Measurements from ENCODE around the gene UTP11. TPM values are rescaled to one million over a fixed set of nuclear protein-coding genes. Genes with fewer than 3 reads are reported as not detected.
A peak's percentile ranks its signal among the peaks of the same experiment; 100 is the strongest.

Gene UTP11
- total and polyA plus RNA-seq, 2 of the 8 experiments (the other 6 are each of a cell fraction or from before 2014, with no cell fraction given): 19.5 to 60.5 TPM

DNA sequence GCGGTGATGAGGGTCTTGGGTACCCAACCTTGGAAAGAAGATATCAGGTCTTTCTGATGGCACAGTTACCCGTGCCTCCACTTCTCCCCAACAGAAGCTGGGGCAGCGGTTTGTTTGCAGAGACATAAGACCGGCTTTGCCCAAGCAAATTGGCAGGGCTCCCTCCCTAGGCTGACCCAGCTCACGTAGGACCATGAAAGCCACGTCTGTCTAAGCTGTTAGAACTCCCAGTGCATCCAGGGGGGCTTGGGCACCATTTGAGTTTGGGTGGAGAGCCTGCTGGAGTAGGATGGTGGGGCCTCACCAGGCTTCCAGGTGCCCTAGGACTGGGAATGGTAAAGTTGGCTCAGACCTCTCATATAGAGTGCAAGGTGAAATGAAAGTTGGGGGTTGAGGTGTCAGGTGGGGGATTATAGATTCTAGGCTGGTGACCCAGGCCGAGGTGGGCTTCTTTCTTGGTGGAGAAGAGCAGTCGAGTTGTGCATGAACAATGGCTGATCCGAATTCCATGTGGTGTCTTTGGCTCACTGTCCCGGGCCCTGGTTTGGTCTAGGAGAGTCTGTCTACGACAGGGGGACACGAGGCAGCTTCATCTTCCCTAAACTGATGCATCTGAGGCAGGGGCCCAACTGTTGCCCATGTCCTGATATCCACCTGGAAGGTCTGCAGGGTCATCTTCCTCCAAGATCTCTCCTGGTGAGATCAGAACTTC, 30.7 kb downstream of the UTP11 start:
- Histone ChIP-seq H4K8ac (ENCODE audit: extremely low read depth, insufficient read depth, low read length) (no peak overlapping the region), H3K23ac (ENCODE audit: insufficient read length) (no peak overlapping the region), H3K14ac (ENCODE audit: insufficient read length) (no peak overlapping the region), H3K4me1 (replicated peaks in 1 of 4; ENCODE audit: control insufficient read depth in 3 of 4, insufficient read depth in 4 of 4, low read length in 3 of 4) (peaks cover 3 to 18% (median 10%) of the 10 kb centered on the region in 4 experiments), H3K79me2 (ENCODE audit: control insufficient read depth in 1 of 2, insufficient read depth in 2 of 2, low read length in 2 of 2) (peaks cover 0 to 15% of the 10 kb centered on the region in 2 experiments; a peak in 3 of 4 replicates), H3K79me1 (ENCODE audit: low read depth, low read length) (peaks cover 2% of the 10 kb centered on the region; the same call in 1 of the 2 replicates), H2BK15ac (ENCODE audit: low read length) (no peak overlapping the region; the same call in 1 of the 2 replicates), H2BK20ac (ENCODE audit: low read length) (no peak overlapping the region), H3K27me3 (replicated peaks in 1 of 4; ENCODE audit: control insufficient read depth in 3 of 4, extremely low read depth in 1 of 4, insufficient read depth in 3 of 4, low read length in 3 of 4) (peaks cover 10 to 42% (median 33%) of the 10 kb centered on the region in 4 experiments; a peak in 6 of 7 replicates), H3K18ac (ENCODE audit: extremely low read depth, low read length) (no peak overlapping the region; the same call in 1 of the 2 replicates), H4K5ac (ENCODE audit: insufficient read length, low read depth, low read length) (no peak overlapping the region), H2BK120ac (replicated peaks; ENCODE audit: low read depth, low read length) (no peak overlapping the region), H2BK12ac (ENCODE audit: low read depth, low read length) (no peak overlapping the region), H3K36me3 (ENCODE audit: control insufficient read depth in 2 of 4, insufficient read depth in 4 of 4, low read length in 3 of 4) (peaks cover 0 to 10% (median 0%) of the 10 kb centered on the region in 4 experiments; a peak in 1 of 8 replicates), H2BK5ac (ENCODE audit: low read depth, low read length) (no peak overlapping the region), H3K4me2 (ENCODE audit: insufficient read depth in 1 of 2, low read depth in 2 of 2, low read length in 2 of 2) (peak overlapping the region; percentile 51 to 84), H3K4me3 (ENCODE audit: extremely low read depth in 1 of 4, insufficient read depth in 2 of 4, low read depth in 3 of 4, low read length in 4 of 4) (peak overlapping the region; percentile 75 to 88 (median 81); a peak in 5 of 8 replicates), H3K23me2 (ENCODE audit: low read depth, low read length) (peaks cover 26% of the 10 kb centered on the region; the same call in 1 of the 2 replicates), H3K27ac (ENCODE audit: low read depth, low read length) (no peak overlapping the region), H3K9ac (replicated peaks in 1 of 4; ENCODE audit: extremely low read depth in 1 of 4, low read depth in 3 of 4, low read length in 3 of 4) (no peak overlapping the region), H2AFZ (ENCODE audit: low read length) (no peak overlapping the region), H3K9me3 (ENCODE audit: insufficient read depth in 2 of 2, low read depth in 1 of 2, low read length in 1 of 2) (no peaks in the 10 kb centered on the region; a peak in 1 of 4 replicates), H4K91ac (replicated peaks; ENCODE audit: insufficient read length, low read length) (no peak overlapping the region), H3K4ac (replicated peaks; ENCODE audit: insufficient read length, low read depth, low read length) (no peak overlapping the region), H2AK5ac (ENCODE audit: low read depth, low read length) (no peak overlapping the region), H3K56ac (replicated peaks; ENCODE audit: insufficient read length, low read depth, low read length) (no peak overlapping the region), H4K20me1 (replicated peaks in 1 of 2; ENCODE audit: control insufficient read depth in 1 of 2, insufficient read depth in 2 of 2, low read length in 2 of 2) (peaks cover 11 to 20% of the 10 kb centered on the region in 2 experiments)
- ChIA-PET POLR2A (ENCODE audit: partially characterized antibody) (interaction anchor here (1.0 to 7.6 kb wide), 6 partner anchors 10 to 435 kb away, joined by 3 to 59 read pairs (median 4); no protein-coding TSS in a partner anchor), CTCF (ENCODE audit: partially characterized antibody) (interaction anchor here (0.7 to 5.8 kb wide), 12 partner anchors 9 to 601 kb away, joined by 3 to 37 read pairs (median 5); no protein-coding TSS in a partner anchor)
- no peak for FAIRE-seq
- no peak for DNase-seq (ENCODE audit: low read depth in 1 of 2, low spot score in 2 of 2)
- 86% methylated on average over 12 of the region's 12 CpGs; no CpG with 5 or more reads in 1 of the 2 experiments for WGBS, 2 experiments (ENCODE audit: extremely low coverage in 1 of 2, insufficient coverage in 1 of 2, insufficient read length in 1 of 2, insufficient replicate concordance in 2 of 2, low coverage in 1 of 2, low lambda C conversion rate in 2 of 2, missing lambda C conversion rate in 1 of 2)
- TF ChIP-seq, protein P1, sequence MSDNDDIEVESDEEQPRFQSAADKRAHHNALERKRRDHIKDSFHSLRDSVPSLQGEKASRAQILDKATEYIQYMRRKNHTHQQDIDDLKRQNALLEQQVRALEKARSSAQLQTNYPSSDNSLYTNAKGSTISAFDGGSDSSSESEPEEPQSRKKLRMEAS (IDR thresholded peaks at IDR 0.05): no peak
- no peak for TF ChIP-seq BRCA1 (IDR thresholded peaks at IDR 0.05; ENCODE audit: low read depth, low read length)
- TF ChIP-seq RFX5 (IDR thresholded peaks at IDR 0.05; ENCODE audit: borderline replicate concordance, low read depth, low read length): no peak
- TF ChIP-seq, protein P2, sequence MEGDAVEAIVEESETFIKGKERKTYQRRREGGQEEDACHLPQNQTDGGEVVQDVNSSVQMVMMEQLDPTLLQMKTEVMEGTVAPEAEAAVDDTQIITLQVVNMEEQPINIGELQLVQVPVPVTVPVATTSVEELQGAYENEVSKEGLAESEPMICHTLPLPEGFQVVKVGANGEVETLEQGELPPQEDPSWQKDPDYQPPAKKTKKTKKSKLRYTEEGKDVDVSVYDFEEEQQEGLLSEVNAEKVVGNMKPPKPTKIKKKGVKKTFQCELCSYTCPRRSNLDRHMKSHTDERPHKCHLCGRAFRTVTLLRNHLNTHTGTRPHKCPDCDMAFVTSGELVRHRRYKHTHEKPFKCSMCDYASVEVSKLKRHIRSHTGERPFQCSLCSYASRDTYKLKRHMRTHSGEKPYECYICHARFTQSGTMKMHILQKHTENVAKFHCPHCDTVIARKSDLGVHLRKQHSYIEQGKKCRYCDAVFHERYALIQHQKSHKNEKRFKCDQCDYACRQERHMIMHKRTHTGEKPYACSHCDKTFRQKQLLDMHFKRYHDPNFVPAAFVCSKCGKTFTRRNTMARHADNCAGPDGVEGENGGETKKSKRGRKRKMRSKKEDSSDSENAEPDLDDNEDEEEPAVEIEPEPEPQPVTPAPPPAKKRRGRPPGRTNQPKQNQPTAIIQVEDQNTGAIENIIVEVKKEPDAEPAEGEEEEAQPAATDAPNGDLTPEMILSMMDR (IDR thresholded peaks at IDR 0.05; ENCODE audit: control extremely low read depth in 1 of 3, insufficient read depth in 1 of 3, low read depth in 1 of 3, low read length in 3 of 3): no peak
- TF ChIP-seq, protein P3, sequence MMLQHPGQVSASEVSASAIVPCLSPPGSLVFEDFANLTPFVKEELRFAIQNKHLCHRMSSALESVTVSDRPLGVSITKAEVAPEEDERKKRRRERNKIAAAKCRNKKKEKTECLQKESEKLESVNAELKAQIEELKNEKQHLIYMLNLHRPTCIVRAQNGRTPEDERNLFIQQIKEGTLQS (IDR thresholded peaks at IDR 0.05; ENCODE audit: insufficient read depth, low read depth, low read length): no peak
- TF ChIP-seq SP2 (IDR thresholded peaks at IDR 0.05; ENCODE audit: low read length): no peak
- no peak for TF ChIP-seq RAD21 (IDR thresholded peaks at IDR 0.05 in 1 of 2, conservative IDR thresholded peaks at IDR 0.05 in 1 of 2; ENCODE audit: low read depth in 2 of 2, low read length in 2 of 2)
